Ishikawa (cell line): ENCODE measurements around the gene ACR.

Experiments used
- CEBPB ChIP-seq: IDR thresholded peaks from 2 replicates; pipeline ENCODE4 v1.6.1; 2012
- CREB1 ChIP-seq: IDR thresholded peaks from 2 replicates; pipeline ENCODE4 v1.6.1; 2012; ENCODE audit warnings: low read depth
- EGR1 ChIP-seq: IDR thresholded peaks from 2 replicates; pipeline ENCODE4 v1.6.1; 2012
- EP300 ChIP-seq: IDR thresholded peaks from 2 replicates; pipeline ENCODE4 v1.6.1; 2012; ENCODE audit warnings: borderline replicate concordance
- FOXM1 ChIP-seq: IDR thresholded peaks from 2 replicates; pipeline ENCODE4 v1.6.1; 2012; ENCODE audit warnings: low read depth, borderline replicate concordance
- NFIC ChIP-seq: IDR thresholded peaks from 2 replicates; pipeline ENCODE4 v1.6.1; 2012
- RAD21 ChIP-seq: IDR thresholded peaks from 2 replicates; pipeline ENCODE4 v1.6.1; 2012; ENCODE audit warnings: low read depth
- TAF1 ChIP-seq: IDR thresholded peaks from 2 replicates; pipeline ENCODE4 v1.6.1; 2012; ENCODE audit warnings: low read depth, mild to moderate bottlenecking
- TCF12 ChIP-seq: IDR thresholded peaks from 2 replicates; pipeline ENCODE4 v1.6.1; 2012; ENCODE audit warnings: low read depth
- YY1 ChIP-seq: IDR thresholded peaks from 2 replicates; pipeline ENCODE4 v1.6.1; 2012; ENCODE audit warnings: low read depth
- ZBTB7A ChIP-seq: IDR thresholded peaks from 2 replicates; pipeline ENCODE4 v1.6.1; 2012; ENCODE audit warnings: low read depth
- TF ChIP-seq, protein P1 (sequence below): IDR thresholded peaks from 2 replicates; pipeline ENCODE4 v1.6.1; 2012
- TF ChIP-seq, protein P2 (sequence below): IDR thresholded peaks from 2 replicates; pipeline ENCODE4 v1.6.1; 2012
- TF ChIP-seq, protein P3 (sequence below): IDR thresholded peaks from 2 replicates; pipeline ENCODE4 v1.6.1; 2012; ENCODE audit warnings: low read depth, mild to moderate bottlenecking

DNA sequence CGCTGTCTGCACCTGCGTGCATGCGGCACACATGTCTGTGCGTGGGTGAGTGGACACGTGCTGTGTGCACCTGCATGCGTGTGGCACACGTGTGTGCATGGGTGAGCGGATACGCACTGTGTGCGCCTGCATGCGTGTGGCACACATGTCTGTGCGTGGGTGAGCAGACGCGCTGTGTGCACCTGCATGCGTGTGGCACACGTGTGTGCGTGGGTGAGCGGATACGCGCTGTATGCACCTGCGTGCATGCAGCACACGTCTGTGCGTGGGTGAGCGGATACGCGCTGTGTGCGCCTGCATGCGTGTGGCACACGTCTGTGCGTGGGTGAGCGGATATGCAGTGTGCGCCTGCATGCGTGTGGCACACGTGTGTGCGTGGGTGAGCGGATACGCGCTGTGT lies 27.1 kb upstream of the ACR start:
- TF ChIP-seq, protein P1, sequence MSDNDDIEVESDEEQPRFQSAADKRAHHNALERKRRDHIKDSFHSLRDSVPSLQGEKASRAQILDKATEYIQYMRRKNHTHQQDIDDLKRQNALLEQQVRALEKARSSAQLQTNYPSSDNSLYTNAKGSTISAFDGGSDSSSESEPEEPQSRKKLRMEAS, result no peak
- TF ChIP-seq EP300 (no peak), NFIC (no peak), FOXM1 (no peak), YY1 (no peak), EGR1 (no peak), RAD21 (no peak), ZBTB7A (no peak), TAF1 (no peak), CEBPB (no peak), TCF12 (no peak), CREB1 (no peak)
- TF ChIP-seq, protein P2, sequence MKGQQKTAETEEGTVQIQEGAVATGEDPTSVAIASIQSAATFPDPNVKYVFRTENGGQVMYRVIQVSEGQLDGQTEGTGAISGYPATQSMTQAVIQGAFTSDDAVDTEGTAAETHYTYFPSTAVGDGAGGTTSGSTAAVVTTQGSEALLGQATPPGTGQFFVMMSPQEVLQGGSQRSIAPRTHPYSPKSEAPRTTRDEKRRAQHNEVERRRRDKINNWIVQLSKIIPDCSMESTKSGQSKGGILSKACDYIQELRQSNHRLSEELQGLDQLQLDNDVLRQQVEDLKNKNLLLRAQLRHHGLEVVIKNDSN, result no peak
- TF ChIP-seq, protein P3, sequence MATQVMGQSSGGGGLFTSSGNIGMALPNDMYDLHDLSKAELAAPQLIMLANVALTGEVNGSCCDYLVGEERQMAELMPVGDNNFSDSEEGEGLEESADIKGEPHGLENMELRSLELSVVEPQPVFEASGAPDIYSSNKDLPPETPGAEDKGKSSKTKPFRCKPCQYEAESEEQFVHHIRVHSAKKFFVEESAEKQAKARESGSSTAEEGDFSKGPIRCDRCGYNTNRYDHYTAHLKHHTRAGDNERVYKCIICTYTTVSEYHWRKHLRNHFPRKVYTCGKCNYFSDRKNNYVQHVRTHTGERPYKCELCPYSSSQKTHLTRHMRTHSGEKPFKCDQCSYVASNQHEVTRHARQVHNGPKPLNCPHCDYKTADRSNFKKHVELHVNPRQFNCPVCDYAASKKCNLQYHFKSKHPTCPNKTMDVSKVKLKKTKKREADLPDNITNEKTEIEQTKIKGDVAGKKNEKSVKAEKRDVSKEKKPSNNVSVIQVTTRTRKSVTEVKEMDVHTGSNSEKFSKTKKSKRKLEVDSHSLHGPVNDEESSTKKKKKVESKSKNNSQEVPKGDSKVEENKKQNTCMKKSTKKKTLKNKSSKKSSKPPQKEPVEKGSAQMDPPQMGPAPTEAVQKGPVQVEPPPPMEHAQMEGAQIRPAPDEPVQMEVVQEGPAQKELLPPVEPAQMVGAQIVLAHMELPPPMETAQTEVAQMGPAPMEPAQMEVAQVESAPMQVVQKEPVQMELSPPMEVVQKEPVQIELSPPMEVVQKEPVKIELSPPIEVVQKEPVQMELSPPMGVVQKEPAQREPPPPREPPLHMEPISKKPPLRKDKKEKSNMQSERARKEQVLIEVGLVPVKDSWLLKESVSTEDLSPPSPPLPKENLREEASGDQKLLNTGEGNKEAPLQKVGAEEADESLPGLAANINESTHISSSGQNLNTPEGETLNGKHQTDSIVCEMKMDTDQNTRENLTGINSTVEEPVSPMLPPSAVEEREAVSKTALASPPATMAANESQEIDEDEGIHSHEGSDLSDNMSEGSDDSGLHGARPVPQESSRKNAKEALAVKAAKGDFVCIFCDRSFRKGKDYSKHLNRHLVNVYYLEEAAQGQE, result no peak
